ENCODE results near the gene PBRM1. TPM values are rescaled to one million over a fixed set of nuclear protein-coding genes. Genes with fewer than 3 reads are reported as not detected.

The PBRM1 gene
- total RNA-seq, 4 donors from 2014 or later = 60.3 to 335 (median 134) TPM

GRCh38 chr3:52614689-52615088, 71.0 kb downstream of the PBRM1 start:
- peaks cover 0 to 58% (median 22%) of the 10 kb centered on the region in 4 donors for H3K36me3 ChIP-seq
- in situ Hi-C loops (cut with MboI; ENCODE audit: low pct_ligation_motif_present in 1 of 4, low pct_unique_long_range_greater_than_20kb in 1 of 4, low sequenced_read_pairs in 3 of 4) (no loop called here), intact Hi-C loops (cut with DNase I; ENCODE audit: low total_unique reads) (no loop called here)
- no peak overlapping the region for H3K4me3 ChIP-seq
- no peak overlapping the region for H3K27ac ChIP-seq
- no peak for DNase-seq
- TF ChIP-seq POLR2A (IDR thresholded peaks at IDR 0.05) = no peak
- H3K4me1 ChIP-seq = no peaks in the 10 kb centered on the region
- 94% methylated on average over 1 to 3 of the region's 3 CpGs for WGBS, 2 donors (ENCODE audit: low coverage in 1 of 2)
- H3K27me3 ChIP-seq = no peaks in the 10 kb centered on the region
- H3K9me3 ChIP-seq = no peaks in the 10 kb centered on the region

GRCh38 chr3:52609316-52609815, 76.3 kb downstream of the PBRM1 start:
- Histone ChIP-seq H3K4me3 (no peak overlapping the region), H3K27me3 (no peaks in the 10 kb centered on the region), H3K36me3 (peaks cover 0 to 31% (median 3%) of the 10 kb centered on the region in 4 donors), H3K4me1 (peaks cover 2 to 16% (median 10%) of the 10 kb centered on the region in 4 donors), H3K27ac (no peak overlapping the region), H3K9me3 (no peaks in the 10 kb centered on the region)
- TF ChIP-seq POLR2AphosphoS5 (IDR thresholded peaks at IDR 0.05) = no peak
- TF ChIP-seq EP300 (IDR thresholded peaks at IDR 0.05; ENCODE audit: low read depth) = no peak
- TF ChIP-seq POLR2A (IDR thresholded peaks at IDR 0.05) = no peak
- no peak for TF ChIP-seq CTCF (IDR thresholded peaks at IDR 0.05)
- DNase-seq = no peak
- WGBS, 2 donors (ENCODE audit: low coverage in 1 of 2) = 96 to 97% methylated on average over 5 to 8 of the region's 8 CpGs
- intact Hi-C loops (cut with DNase I; ENCODE audit: low total_unique reads) (no loop called here), in situ Hi-C loops (cut with MboI; ENCODE audit: low pct_ligation_motif_present in 1 of 4, low pct_unique_long_range_greater_than_20kb in 1 of 4, low sequenced_read_pairs in 3 of 4) (no loop called here)

GRCh38 chr3:52608337-52608736, 77.4 kb downstream of the PBRM1 start:
- H3K27ac ChIP-seq = no peak overlapping the region

GRCh38 chr3:52606373-52607085, 79.2 kb downstream of the PBRM1 start:
- intact Hi-C loops (cut with DNase I; ENCODE audit: low total_unique reads) = no loop called here
- TF ChIP-seq POLR2AphosphoS5 (IDR thresholded peaks at IDR 0.05) (no peak), POLR2A (IDR thresholded peaks at IDR 0.05) (no peak), CTCF (IDR thresholded peaks at IDR 0.05) (no peak), EP300 (IDR thresholded peaks at IDR 0.05; ENCODE audit: low read depth) (no peak)
- 57 to 61% methylated on average over 4 to 5 of the region's 5 CpGs for WGBS, 2 donors (ENCODE audit: low coverage in 1 of 2)
- Histone ChIP-seq H3K9me3 (no peaks in the 10 kb centered on the region), H3K4me3 (no peak overlapping the region), H3K36me3 (peaks cover 0 to 49% (median 15%) of the 10 kb centered on the region in 4 donors), H3K27ac (peak overlapping the region in 2 of 4 donors; percentile 4 to 41), H3K27me3 (no peaks in the 10 kb centered on the region), H3K4me1 (peaks cover 2 to 16% (median 10%) of the 10 kb centered on the region in 4 donors)
- in situ Hi-C loops (cut with MboI; ENCODE audit: low pct_ligation_motif_present in 1 of 4, low pct_unique_long_range_greater_than_20kb in 1 of 4, low sequenced_read_pairs in 3 of 4) = no loop called here
- DNase-seq = peak; percentile 29

More at GRCh38 chr3:52608337-52608736, 77.4 kb downstream of the PBRM1 start:
- 67 to 71% methylated on average over 2 of the region's 2 CpGs for WGBS, 2 donors (ENCODE audit: low coverage in 1 of 2)
- H3K36me3 ChIP-seq = peaks cover 0 to 38% (median 5%) of the 10 kb centered on the region in 4 donors
- no peak for DNase-seq
- intact Hi-C loops (cut with DNase I; ENCODE audit: low total_unique reads) = no loop called here
- H3K4me1 ChIP-seq = peaks cover 2 to 16% (median 10%) of the 10 kb centered on the region in 4 donors
- H3K9me3 ChIP-seq = no peaks in the 10 kb centered on the region
- TF ChIP-seq CTCF (IDR thresholded peaks at IDR 0.05) (no peak), POLR2AphosphoS5 (IDR thresholded peaks at IDR 0.05) (no peak), EP300 (IDR thresholded peaks at IDR 0.05; ENCODE audit: low read depth) (no peak), POLR2A (IDR thresholded peaks at IDR 0.05) (no peak)
- no peak overlapping the region for H3K4me3 ChIP-seq
- H3K27me3 ChIP-seq = no peaks in the 10 kb centered on the region
- in situ Hi-C loops (cut with MboI; ENCODE audit: low pct_ligation_motif_present in 1 of 4, low pct_unique_long_range_greater_than_20kb in 1 of 4, low sequenced_read_pairs in 3 of 4) = no loop called here
